Ramos (cell line): ENCODE data around the gene VPS13D.

Experiments used
- in situ Hi-C: fragments of 300-500 bp; cut with MboI; formaldehyde crosslinking; loops from one replicate; pipeline ENCODE4 v1.14.3; 2022; ENCODE audit warnings: low sequenced_read_pairs; ENCODE audit not compliant: unreplicated experiment

VPS13D gene

DNA sequence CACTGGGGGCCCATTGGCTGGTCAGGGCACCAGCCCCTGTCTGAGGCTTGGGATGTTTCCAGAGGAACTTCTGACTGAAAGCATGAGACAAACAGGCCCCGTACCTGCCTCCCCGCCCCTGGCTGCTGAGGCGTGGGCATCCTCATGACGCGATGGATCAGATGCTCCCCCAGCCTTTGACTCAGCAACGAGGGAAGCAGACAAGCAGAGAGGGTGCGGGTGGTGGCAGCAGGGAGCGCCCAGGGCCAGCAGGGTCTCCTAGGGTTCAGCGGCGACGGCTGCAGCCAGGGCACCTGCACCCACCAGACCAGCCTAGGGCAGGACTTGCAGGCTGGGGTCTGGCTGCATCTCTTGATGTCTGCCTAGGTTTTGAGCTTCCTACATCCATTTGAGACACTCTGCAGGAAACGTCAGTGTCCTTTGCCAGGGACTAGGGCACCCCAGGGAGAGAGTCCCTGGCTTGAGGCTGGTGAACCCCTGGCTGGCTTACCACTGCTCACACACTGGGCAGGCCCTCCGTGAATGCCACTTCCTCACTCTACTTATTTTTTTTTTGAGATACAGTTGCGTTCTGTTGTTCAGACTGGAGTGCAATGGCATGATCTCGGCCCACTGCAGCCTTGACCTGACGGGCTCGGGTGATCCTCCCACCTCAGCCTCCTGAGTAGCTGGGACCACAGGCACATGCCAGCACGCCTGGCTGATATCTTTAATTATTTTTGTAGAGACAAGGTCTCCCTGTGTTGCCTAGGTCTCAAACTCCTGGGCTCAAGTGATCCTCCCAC lies 324.9 kb downstream of the VPS13D start:
- in situ Hi-C loops = no loop called here

DNA sequence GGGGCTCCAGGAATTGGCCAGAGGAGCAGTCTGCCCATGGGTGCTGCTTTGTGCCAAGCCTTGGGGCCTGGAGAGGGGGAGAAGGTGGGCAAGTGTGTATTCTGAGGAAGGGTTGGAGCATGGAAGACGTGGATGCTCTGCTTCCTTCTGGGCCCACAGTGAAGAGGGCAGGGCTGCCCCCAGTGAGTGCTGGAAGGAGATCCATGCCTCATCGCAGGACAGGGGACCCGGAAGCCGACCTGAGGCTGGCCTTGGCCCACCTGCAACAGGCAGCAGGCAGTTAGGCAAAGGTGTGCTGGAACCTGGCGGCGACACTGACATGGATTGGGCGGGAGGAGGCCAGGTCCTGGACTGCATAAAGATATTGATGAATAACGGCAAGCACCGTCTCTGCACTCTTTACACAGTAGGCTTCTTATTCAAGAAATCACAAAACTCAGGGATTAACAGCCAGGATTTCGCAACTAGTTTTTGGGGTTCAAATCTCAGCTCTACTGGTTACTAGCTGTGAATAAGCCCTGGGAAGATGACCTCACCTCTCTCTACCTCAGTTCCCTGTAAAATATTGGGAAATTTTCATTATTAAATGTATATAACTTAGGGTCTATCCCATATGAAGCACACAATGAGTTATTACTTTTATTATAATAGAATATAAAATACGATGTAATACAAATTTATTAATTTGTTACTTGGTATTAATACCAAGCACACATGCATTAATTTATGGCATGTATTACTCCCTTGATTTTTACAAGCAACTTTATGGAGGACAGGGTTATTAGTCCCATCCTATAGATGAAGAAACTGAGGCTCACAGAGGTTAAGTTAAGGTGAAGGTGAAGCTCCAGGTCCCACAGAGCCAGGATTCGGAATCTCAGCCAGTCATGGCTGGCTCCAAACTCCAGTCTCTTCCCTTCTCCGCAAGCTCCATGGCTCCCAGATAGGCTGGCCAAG lies 325.9 kb downstream of the VPS13D start:
- in situ Hi-C loops = no loop called here

DNA sequence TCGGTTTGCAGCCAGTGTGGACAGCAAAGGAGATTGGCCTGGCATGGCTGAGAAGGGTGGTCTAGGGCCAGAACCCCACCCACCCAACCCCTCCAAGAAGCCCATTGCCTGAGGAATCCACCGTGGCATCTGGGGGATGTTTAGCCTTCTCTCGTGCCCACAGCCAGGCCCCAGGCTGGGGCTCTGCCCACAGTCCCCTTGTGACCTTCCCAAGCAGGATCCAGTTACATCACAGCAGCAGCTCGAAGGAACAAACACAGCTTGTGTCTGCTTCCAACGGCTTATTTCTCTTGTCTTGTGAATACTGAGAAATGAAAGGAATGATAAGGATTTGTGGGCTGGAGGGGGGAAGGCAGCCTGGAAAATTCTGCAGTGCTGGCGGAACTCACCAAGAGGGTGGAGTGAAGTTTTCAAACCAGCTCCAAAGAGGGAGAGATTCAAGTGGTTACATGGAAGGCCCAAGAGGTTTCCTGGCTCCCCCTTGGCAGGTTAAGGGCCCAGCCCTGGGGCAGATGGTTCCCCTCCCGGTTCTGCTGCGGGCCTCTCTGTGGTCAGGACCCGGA lies 326.6 kb downstream of the VPS13D start:
- in situ Hi-C loops = no loop called here

DNA sequence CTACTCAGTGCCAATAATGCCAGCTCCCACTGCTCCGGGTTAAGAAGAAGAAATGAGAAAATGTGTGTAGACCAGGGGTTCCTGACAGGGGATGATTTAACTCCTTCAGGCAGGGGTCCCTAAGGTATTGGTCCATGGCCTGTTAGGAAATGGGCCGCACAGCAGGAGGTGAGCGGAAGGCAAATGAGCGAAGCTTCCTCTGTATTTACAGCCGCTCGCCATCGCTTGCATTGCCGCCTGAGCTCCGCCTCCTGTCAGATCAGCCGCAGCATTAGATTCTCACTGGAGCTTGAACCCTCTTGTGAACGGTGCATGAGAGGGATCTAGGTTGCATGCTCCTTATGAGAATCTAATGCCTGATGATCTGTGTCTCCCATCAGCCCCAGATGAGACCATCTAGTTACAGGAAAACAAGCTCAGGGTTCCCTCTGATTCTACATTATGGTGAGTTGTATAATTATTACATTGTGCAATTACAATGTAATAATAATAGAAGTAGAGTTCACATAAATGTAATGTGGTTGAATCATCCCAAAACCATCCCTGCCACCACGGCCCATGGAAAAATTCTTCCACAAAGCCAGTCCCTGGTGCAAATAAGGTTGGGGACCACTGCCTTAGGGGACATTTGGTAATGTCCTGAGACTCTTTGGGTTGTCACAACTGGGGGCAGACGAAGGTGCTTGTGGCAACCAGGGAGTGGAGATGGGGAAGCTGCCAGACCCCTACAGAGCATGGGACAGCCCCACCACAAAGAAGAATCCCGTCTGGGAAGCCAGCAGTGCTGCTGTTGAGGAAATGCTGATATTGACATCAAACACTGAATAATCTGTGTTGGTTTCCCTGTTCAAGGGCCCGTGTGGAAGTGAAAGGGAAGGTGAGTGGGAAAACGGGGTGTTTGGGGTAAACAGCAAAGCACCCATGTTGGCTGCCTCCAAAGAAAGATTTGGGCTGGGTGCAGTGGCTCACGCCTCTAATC lies 327.4 kb downstream of the VPS13D start:
- in situ Hi-C loops = no loop called here

DNA sequence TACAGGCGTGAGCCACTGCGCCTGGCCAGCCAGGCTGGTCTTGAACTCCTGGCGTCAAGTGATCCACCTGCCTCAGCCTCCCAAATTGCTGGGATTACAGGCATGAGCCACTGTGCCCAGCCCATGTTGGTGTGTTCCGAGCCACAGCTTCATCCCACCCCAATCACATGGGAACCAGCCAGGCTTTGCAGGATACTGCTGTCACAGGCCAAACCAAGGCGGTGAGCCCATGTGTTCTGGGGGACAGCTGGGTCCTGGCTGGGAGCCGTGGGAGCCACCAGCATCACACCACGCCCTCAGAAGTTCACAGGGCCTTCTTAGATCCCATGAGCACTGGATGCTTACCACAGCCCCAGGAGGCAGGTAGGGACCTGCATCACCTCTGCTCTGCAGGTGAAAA lies 331.3 kb downstream of the VPS13D start:
- in situ Hi-C loops = no loop called here
